ENCODE measurements around the gene CLIP1. TPM values are rescaled to one million over a fixed set of nuclear protein-coding genes. Genes with fewer than 3 reads are reported as not detected.
"Not testable (repeated sequence)": the region's sequence is repeated elsewhere in the genome, so short reads cannot be mapped to it uniquely, and the experiment has no call there.

The CLIP1 gene
- total RNA-seq = 100 to 1,000 TPM in 3 of 4 donors, 10 to 100 TPM in 1; 78.7 to 147 (median 118) TPM

GRCh38 chr12:122421821-122422729, at the start of gene CLIP1:
TSS of gene CLIP1 (minus strand) at chr12:122422669. CDS start at chr12:122380452, 42,217 bp downstream.
- peak within 1 kb of the TSS; percentile 77 to 100 (median 88) for H3K4me3 ChIP-seq
- no peaks in the 10 kb centered on the region for H3K9me3 ChIP-seq
- WGBS, 2 donors = no CpG with 5 or more reads among the region's 118 CpGs
- peak within 1 kb of the TSS; percentile 97 to 100 (median 98) for H3K27ac ChIP-seq
- peaks cover 8 to 53% (median 32%) of the 10 kb centered on the region in 3 donors for H3K4me1 ChIP-seq
- no peaks in the 10 kb centered on the region for H3K27me3 ChIP-seq
- peaks cover 0 to 2% (median 0%) of the 10 kb centered on the region in 3 donors for H3K36me3 ChIP-seq
- TF ChIP-seq POLR2A (IDR thresholded peaks at IDR 0.05) (peak in 2 of 4 donors; percentile 79 to 83), CTCF (IDR thresholded peaks at IDR 0.05) (peak in 5 of 6 experiments; percentile 14 to 43 (median 34))
- DNase-seq = no peak
- intact Hi-C loops (cut with DNase I) = no loop called here

GRCh38 chr12:122471324-122472226, 49.1 kb upstream of the CLIP1 start:
- intact Hi-C loops (cut with DNase I) = no loop called here
- 37 to 39% methylated on average over 3 of the region's 3 CpGs for WGBS, 2 donors
- peaks cover 8 to 45% (median 11%) of the 10 kb centered on the region in 3 donors for H3K36me3 ChIP-seq
- peaks cover 4 to 34% (median 4%) of the 10 kb centered on the region in 3 donors for H3K4me1 ChIP-seq
- no peaks in the 10 kb centered on the region for H3K27me3 ChIP-seq
- H3K4me3 ChIP-seq = no peak overlapping the region
- H3K27ac ChIP-seq = peak overlapping the region; percentile 71 to 83 (median 76)
- H3K9me3 ChIP-seq = no peaks in the 10 kb centered on the region
- DNase-seq = no peak
- TF ChIP-seq CTCF (IDR thresholded peaks at IDR 0.05) = peak; percentile 24 to 90 (median 78)
- no peak for TF ChIP-seq POLR2A (IDR thresholded peaks at IDR 0.05)

GRCh38 chr12:122470576-122470975, 48.1 kb upstream of the CLIP1 start:
- intact Hi-C loops (cut with DNase I); H3K9me3 ChIP-seq; H3K4me3 ChIP-seq; H3K27me3 ChIP-seq; DNase-seq: not testable (repeated sequence)
- peaks cover 4 to 36% (median 4%) of the 10 kb centered on the region in 3 donors for H3K4me1 ChIP-seq
- peak overlapping the region in 3 of 4 donors; percentile 71 to 83 (median 73) for H3K27ac ChIP-seq
- peaks cover under 1 to 35% (median 5%) of the 10 kb centered on the region in 3 donors for H3K36me3 ChIP-seq
- 92 to 100% methylated on average over 2 to 7 of the region's 7 CpGs for WGBS, 2 donors

- 82 to 83% methylated on average over 6 of the region's 6 CpGs for WGBS, 2 donors
- Histone ChIP-seq H3K4me1 (peaks cover 4 to 39% (median 4%) of the 10 kb centered on the region in 3 donors), H3K36me3 (peaks cover 0 to 28% (median 5%) of the 10 kb centered on the region in 3 donors), H3K27ac (peak overlapping the region in 2 of 4 donors; percentile 0 to 45)
- H3K4me3 ChIP-seq; H3K27me3 ChIP-seq; intact Hi-C loops (cut with DNase I); DNase-seq; H3K9me3 ChIP-seq: not testable (repeated sequence)
These were observed 47.4 kb upstream of the CLIP1 start for GRCh38 chr12:122469856-122470255.

GRCh38 chr12:122467983-122468382, 45.5 kb upstream of the CLIP1 start:
- Histone ChIP-seq H3K9me3 (no peaks in the 10 kb centered on the region), H3K27me3 (no peaks in the 10 kb centered on the region), H3K27ac (peak overlapping the region in 3 of 4 donors; percentile 70 to 83 (median 75)), H3K4me1 (peaks cover 4 to 52% (median 10%) of the 10 kb centered on the region in 3 donors), H3K36me3 (peaks cover 0 to 9% (median 0%) of the 10 kb centered on the region in 3 donors), H3K4me3 (no peak overlapping the region)
- DNase-seq = no peak
- WGBS, 2 donors = 39 to 45% methylated on average over 4 of the region's 4 CpGs
- intact Hi-C loops (cut with DNase I) = no loop called here
- TF ChIP-seq POLR2A (IDR thresholded peaks at IDR 0.05) = no peak
- no peak for TF ChIP-seq CTCF (IDR thresholded peaks at IDR 0.05)

GRCh38 chr12:122464317-122465042, 42.0 kb upstream of the CLIP1 start:
- H3K4me3 ChIP-seq; intact Hi-C loops (cut with DNase I); H3K36me3 ChIP-seq; H3K9me3 ChIP-seq; H3K27me3 ChIP-seq; DNase-seq: not testable (repeated sequence)
- peaks cover 0 to 38% (median 6%) of the 10 kb centered on the region in 3 donors for H3K4me1 ChIP-seq
- WGBS, 2 donors = 50 to 68% methylated on average over 17 of the region's 17 CpGs
- peak overlapping the region; percentile 77 to 88 (median 84) for H3K27ac ChIP-seq

Measured in esophagus squamous epithelium (tissue), 5 donors.